ENCODE data around the gene DCAF11.
A peak's percentile ranks its signal among the peaks of the same experiment; 100 is the strongest.
"Not testable (repeated sequence)": the region's sequence is repeated elsewhere in the genome, so short reads cannot be mapped to it uniquely, and the experiment has no call there.

DCAF11 gene

GRCh38 chr14:24098229-24098926 is 16.2 kb upstream of the DCAF11 start:
- DNase-seq, result no peak

DNA sequence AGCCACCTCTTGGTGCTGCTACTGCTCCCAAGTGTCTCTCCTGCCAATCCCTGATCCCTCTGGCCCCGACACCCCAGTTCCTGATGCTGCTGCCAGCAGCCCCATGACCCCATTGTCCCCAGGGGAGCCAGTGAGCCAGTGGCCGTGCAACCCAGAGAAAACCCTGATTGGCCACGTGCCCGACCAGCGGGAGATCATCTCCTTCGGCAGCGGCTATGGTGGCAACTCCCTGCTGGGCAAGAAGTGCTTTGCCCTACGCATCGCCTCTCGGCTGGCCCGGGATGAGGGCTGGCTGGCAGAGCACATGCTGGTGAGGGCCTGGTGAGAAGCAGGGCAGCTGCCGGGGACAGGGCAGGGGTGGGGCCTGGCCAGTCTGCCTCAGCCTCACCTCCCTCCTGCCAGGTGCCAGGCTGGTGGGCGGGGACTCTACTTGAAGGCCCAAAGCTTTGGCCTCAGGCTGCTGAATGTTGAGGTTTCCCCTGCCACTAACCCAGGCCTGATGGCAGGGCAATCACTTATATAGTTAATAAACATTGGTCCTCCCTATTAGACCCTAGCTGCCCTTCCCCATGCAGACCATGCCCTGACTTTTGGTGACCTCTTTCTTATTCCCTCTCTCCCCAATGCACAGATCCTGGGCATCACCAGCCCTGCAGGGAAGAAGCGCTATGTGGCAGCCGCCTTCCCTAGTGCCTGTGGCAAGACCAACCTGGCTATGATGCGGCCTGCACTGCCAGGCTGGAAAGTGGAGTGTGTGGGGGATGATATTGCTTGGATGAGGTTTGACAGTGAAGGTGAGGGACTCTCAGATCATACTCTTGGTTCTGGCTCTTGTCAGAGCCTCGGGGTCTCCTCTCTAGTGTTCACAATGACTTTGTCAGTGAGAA is 15.4 kb upstream of the DCAF11 start:
- no peak for DNase-seq

GRCh38 chr14:24100197-24100981 is 14.2 kb upstream of the DCAF11 start:
- no peak for DNase-seq

DNA sequence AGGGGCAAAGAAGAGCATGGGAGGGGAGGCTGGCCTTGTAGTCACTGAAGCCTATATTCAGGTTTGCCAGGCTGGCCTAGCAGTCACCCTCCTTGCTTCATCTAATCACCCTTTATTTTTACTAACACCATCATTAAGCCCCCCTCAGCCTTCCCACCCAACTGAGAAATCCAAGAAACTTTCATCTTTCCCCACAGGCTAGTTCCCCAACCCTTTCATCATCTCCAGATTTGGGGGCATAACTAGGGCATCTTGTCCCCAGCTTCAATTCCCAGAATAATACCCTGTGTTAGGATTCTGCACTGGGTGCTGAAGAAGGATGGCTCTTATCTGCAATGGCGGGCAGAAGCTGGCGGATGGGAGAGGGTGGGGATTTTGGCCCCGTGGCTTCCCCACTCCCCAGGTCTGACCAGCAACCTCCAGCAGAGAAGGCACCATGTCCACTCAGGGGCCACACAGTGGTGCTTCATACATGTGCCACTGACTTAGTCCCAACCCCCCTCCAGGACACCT is 13.5 kb upstream of the DCAF11 start:
- DNase-seq, result no peak

- no peak for DNase-seq
These were observed 12.1 kb upstream of the DCAF11 start for GRCh38 chr14:24102357-24103048.

DNA sequence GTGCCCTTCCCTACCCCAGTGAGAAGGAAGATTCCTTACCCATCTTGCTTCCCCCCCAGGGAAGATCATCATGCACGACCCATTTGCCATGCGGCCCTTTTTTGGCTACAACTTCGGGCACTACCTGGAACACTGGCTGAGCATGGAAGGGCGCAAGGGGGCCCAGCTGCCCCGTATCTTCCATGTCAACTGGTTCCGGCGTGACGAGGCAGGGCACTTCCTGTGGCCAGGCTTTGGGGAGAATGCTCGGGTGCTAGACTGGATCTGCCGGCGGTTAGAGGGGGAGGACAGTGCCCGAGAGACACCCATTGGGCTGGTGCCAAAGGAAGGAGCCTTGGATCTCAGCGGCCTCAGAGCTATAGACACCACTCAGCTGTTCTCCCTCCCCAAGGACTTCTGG is 11.1 kb upstream of the DCAF11 start:
- no peak for DNase-seq

GRCh38 chr14:24105609-24106239 is 8.9 kb upstream of the DCAF11 start:
- DNase-seq, result not testable (repeated sequence)

GRCh38 chr14:24106672-24107271 is 7.8 kb upstream of the DCAF11 start:
- DNase-seq, result no peak

- DNase-seq, result no peak
These were observed 6.2 kb upstream of the DCAF11 start for GRCh38 chr14:24108336-24108874.

GRCh38 chr14:24110060-24110459 is 4.5 kb upstream of the DCAF11 start:
- DNase-seq, result no peak

GRCh38 chr14:24110523-24110922 is 4.1 kb upstream of the DCAF11 start:
- no peak for DNase-seq

DNA sequence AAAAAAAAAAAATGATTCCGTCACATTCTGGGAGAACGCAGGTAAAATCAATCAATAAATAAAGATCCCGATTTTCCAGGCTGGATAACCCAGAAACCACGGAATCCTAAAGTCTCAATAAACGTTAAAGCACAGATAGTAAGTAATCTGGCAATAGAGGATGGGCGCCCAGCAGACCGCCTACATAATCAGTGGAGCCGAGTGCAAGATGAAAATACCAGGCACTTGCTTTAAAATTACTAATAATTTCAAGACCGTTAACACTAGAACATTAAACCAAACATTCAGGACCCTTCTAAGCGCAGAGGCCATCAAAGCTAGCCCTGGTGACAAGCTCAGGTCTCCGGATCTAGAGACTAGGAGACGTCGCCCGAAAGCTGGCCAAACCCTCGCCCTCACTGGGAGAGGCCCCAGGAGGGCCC is 1.2 kb upstream of the DCAF11 start:
- DNase-seq, result no peak

DNA sequence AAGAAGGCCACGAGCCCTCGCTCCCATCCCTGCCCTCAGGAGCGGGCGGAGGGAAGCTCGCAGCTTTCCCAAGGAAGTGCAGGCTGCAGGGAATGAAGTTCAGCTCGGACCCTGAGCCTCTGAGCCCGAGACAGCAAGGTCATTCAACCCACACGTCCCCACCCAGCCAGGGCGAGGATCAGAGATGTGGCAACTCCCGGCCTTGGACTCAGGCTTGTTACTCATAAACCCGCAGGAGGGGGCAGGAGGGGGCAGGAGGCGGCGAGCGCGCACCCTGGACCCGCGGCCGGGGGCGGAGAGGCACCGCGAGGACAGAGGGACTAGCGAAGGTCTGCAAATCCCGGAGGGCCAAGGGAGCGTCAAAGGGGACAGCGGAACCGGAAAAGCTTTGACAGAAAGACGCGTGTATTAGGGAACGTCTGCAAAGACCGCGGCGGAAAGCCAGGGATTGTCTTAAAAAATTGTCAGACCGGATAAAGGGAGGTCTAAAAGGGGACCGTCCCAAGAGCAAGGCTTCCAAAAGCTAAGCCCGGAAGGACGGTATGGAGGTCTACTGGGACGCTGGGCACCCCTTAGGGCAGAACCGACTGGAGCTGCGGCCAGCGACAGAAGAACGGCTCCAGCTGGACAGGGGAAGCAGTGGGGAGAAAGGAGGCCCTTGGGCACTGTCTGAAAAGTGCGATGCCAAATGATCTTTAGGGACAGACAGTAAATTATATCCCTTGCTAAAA is 611 bp upstream of the DCAF11 start:
- DNase-seq, result peak; percentile 50

GRCh38 chr14:24115422-24116127 is 998 bp downstream of the DCAF11 start:
- no peak for DNase-seq

DNA sequence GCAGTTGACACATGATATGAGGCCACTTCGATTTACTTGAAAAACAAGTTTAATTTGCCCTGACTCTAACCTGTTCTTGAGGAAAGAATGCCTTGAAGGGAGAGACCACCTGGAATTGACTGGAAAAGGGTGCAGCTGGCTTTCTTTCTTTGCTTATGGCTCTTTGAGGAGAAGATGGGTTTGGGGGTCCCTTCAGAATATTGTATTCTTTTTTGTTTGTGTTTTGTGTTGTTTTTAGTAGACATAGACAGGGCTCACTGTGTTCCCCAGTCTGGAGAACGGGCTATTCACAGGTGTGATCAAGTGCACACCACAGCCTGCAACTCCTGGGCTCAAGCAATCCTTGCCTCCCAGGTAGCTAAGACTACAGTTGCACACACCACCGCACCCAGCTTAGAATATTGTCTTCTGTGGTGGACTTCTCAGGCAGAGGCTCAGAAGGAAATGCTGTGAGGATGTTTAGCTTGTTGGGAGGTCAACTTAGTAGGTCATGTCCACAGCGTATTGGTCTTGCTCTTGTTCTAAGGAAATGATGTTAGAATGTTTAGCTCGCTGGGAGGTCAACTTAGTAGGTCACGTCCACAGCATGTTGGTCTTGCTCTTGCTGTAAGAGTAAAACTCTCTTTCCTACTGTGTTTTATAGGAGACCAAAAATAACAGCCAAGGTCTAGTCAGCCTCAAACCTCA is 1.7 kb downstream of the DCAF11 start:
- no peak for DNase-seq

GRCh38 chr14:24117179-24117578 is 2.6 kb downstream of the DCAF11 start:
- DNase-seq, result no peak

DNA sequence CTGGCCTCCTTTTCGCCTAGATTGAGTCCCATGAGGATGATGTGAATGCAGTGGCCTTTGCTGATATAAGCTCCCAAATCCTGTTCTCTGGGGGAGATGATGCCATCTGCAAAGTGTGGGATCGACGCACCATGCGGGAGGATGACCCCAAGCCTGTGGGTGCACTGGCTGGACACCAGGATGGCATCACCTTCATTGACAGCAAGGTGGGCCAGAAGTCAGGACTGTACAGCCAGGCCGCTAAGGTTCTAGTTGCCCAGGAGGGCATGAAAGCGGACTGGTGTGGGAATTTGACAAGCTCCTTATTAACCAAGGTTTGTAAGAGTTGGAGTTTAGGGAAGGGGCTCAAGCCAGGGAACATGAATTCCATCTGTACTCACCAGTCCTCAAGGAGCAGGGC is 5.1 kb downstream of the DCAF11 start:
- DNase-seq, result no peak

DNA sequence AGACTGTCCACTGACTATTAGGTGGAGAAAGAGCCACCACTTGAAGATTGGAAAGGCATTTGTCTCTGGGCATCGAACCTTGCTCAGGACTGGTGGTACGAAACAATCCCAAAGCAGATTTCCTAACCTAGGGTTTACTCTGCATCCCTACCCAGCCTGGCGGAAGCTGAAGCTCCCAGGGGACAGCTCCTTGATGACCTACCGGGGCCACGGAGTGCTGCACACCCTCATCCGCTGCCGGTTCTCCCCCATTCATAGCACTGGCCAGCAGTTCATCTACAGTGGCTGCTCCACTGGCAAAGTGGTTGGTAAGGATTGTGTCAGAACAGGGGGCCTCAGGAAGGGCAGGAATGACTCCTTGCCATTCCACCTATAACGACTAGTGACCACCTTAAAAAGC is 6.6 kb downstream of the DCAF11 start:
- no peak for DNase-seq

DNA sequence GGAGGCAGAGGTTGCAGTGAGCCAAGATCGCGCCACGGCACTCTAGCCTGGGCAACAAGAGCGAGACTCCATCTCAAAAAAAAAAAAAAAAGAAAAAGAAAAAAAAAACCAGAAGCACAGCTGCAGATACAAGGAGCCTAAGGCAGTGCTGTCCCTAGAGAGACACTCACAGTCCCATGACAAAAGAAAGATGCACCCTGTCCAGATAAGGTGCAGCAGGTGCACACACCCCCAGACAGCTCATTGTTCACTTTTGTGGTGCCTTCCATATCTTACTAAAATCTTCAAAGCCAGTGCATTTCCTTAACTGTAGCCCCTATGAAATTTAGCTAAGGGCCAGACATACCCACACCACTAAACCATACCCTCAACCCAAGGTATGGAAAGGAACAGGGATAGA is 7.8 kb downstream of the DCAF11 start:
- no peak for DNase-seq
